HG03066 (cell line): ENCODE results near the gene C4BPB.

Experiments
- ATAC-seq: cut with Tn5 transposase; IDR thresholded peaks from one replicate; pipeline ENCODE4 v1.9.1; 2021; ENCODE audit warnings: low read depth; ENCODE audit not compliant: unreplicated experiment

C4BPB gene

GRCh38 chr1:207130252-207131036, 41.8 kb downstream of the C4BPB start:
- ATAC-seq: no peak

- ATAC-seq: no peak
These were observed 42.5 kb downstream of the C4BPB start for GRCh38 chr1:207131163-207131562.

- ATAC-seq: no peak
These were observed 45.9 kb downstream of the C4BPB start for GRCh38 chr1:207134581-207134980.

- no peak for ATAC-seq
These were observed 51.0 kb downstream of the C4BPB start for GRCh38 chr1:207139616-207140015.

GRCh38 chr1:207140536-207140935, 51.9 kb downstream of the C4BPB start:
- ATAC-seq: no peak

GRCh38 chr1:207145401-207146058, 56.9 kb downstream of the C4BPB start:
- ATAC-seq: no peak
